HG03378 (cell line): ENCODE data around the gene RSPH10B.
"Not testable (repeated sequence)": the region's sequence is repeated elsewhere in the genome, so short reads cannot be mapped to it uniquely, and the experiment has no call there.

Source experiments
- ATAC-seq: cut with Tn5 transposase; IDR thresholded peaks from one replicate; pipeline ENCODE4 v1.9.1; 2021; ENCODE audit warnings: mild to moderate bottlenecking, moderate library complexity; ENCODE audit not compliant: unreplicated experiment

Gene RSPH10B

DNA sequence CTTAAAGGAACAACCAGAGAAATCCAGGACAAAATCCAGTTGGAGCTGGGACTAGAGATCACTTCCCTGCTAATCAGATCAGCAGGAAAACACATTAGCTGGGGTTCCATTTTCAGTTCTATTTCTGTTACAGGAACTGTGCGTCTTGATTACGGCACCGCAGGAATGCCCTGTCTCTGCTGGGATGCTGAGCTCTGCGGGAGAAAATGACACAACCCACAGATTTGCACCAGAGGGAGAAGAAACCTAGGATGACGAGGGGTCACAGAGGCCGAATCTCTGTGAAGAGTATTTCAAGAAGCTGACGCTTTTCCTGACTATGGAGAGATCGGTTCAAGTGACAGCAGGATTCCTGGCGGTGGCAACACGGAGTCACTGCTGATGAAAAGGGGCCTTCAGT is 40.2 kb downstream of the RSPH10B start:
- ATAC-seq = not testable (repeated sequence)

DNA sequence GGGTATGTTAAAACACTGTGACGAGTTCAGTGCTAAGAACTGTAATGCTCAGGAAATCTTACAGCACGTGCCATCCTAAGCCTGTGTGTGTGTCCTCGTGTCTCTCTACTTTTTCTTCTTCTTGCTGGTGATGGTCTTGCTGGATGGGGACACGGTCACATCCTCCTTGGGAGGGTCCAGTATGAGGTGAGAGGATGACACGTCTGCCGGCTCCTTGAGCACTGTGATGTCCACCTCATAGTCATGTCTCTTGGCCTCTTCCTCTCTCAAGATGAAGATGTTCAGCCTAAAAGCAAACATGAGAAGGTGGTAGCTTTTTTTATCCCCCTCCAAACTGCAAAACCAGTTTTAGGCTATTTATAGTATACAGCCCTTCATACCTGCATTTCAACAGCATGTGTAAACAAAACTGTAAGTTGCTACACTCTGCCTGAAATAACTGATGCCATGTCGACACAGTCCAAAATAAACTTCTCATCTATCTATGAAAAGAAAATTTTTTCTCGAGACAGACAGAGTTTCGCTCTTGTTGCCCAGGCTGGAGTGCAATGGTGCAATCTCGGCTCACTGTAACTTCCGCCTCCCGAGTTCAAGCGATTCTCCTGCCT is 44.1 kb downstream of the RSPH10B start:
- ATAC-seq = not testable (repeated sequence)

DNA sequence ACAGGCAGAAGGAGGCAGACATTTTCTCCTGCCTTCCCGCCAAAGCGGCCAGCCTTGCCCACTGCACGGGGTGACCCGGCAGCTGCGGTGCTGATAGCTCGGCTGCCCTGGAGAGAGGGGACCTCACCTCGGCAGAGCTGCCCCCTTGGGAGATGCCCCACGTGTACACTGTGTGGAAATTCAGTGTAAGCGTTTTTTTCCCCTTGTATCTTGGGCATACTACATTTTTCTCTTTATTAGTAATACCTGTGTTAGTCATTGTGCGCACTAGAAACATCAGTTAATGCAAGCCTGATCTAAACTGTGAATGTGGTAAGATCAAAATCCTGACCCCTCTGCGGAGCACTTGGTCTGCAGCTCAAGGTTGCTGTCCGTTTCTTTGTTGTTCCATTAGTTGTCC is 45.9 kb downstream of the RSPH10B start:
- not testable (repeated sequence) for ATAC-seq

DNA sequence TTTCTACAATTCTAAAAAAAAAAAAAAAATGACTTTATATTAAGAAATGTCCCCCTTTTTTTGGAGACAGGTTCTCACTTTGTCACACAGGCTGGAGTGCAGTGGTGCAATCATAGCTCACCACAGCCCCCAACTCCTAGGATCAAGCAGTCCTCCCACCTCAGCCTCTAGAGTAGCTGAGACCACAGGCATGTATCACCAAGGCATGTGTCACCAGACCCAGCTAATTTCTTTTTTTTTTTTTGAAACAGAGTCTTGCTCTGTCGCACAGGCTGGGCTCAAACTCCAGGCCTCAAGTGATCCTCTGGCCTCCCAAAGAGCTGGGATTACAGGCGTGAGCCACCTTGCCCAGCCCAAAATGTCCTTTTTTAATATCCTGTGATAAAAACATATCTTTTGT is 46.3 kb downstream of the RSPH10B start:
- ATAC-seq = not testable (repeated sequence)

DNA sequence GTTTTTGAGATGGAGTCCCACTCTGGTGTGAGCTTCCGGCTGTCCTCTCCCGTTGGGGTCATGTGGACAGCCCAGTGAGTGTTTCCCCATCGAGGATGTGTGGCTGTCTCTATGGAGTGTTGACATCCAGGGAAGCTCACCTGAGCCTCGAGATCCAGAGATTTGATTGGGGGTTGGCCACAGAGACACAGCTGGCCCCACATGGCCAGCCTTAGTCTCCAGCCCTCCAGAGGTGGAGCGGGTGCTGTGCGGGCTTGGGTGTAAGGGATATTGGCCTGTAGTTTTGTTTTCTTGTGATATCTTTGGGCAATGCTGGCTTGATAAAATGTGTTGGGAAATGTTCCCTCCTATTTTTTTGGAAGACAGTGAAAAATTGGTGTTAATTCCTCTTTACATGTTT is 54.0 kb downstream of the RSPH10B start:
- ATAC-seq = not testable (repeated sequence)

DNA sequence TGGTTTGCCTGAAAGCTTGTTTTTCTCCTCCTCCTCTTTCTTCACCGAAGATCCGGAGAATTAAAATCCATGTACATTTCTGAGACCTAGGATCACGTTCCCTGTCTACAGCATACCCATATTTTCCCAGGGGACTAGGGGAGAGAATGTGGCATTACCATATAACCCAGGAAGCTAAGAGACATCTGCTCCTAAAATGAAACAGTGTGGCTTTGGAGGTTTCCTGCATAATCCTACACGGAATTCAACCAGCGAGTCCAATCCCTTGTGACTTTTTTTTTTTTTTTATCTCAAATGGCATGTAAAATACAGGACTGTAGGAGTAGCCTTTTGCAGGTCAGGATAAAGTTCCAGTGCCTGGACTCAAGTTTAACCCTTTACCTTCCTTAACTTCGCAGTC is 61.7 kb downstream of the RSPH10B start:
- ATAC-seq = not testable (repeated sequence)

DNA sequence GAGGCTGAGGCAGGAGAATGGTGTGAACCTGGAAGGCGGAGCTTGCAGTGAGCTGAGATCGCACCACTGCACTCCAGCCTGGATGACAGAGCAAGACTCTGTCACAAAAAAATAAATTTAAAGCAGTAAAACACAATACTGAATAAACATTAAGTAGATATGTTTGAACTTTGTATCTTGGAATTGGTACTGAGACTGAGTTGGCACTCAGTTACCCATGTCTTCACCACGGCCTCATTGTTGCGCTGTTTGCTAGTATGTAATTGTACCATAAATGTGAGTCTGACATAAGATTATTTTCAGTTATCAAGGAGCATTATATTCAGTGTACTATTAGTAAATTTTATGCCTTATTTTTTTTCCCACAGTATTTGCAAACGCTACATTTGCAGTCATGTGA is 65.8 kb downstream of the RSPH10B start:
- ATAC-seq = not testable (repeated sequence)

DNA sequence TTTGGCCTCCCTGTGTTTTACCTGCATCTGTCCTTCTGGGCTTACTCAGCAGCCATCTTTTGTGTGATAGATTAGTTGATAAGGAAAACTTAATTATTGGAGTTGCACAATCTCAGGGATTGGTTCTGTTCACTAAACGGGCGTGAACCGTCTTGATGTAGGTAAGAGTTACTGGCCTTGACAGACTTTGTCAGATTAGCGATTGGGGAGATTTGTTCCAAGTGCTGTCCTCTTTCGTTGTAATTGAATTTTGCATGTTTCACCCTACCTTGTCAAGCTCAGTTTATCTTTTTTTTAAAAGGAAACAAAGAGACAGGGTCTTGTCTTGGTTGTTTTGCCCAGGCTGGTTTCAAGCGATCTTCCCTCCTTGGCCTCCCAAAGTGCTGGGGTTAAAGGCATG is 67.5 kb downstream of the RSPH10B start:
- not testable (repeated sequence) for ATAC-seq

DNA sequence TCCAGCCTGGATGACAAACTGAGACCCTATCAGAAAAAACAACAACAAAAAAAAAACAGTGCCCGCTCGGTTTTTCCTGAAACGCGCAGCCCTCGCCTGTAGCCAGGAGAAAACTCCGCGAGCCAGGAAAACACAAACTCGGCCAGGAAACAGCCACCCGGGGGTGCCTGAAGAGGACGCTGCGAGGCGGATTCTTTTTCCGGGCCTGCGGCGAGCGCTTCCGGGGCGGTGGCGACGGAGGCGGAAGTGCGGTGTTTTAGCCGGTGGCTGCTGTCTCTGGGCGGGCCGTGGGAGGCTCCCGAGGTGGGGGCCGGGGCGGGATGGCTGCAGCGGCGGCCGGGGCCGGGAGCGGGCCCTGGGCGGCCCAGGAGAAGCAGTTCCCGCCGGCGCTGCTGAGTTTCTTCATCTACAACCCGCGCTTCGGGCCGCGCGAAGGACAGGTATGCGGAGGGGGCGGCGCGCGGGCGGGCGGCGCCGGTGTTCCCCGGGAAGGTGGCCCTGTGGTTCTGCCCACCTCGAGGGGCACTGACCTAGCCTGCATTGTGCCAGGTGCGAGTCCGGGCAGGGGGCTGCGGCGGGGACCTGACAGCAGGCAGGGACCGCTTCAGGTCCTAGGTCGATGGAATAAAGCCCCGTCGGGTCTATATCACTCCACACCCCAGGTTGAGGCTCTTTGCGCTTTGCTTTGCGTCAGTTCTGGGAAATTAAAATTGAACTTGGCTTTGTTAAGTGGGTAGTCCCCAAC is 71.8 kb downstream of the RSPH10B start, which contains the start of gene CCZ1:
TSS of gene CCZ1 (plus strand) at position 254 of the 745 bp plus-strand sequence. CDS start at position 321, 67 bp downstream.
- ATAC-seq = not testable (repeated sequence)

DNA sequence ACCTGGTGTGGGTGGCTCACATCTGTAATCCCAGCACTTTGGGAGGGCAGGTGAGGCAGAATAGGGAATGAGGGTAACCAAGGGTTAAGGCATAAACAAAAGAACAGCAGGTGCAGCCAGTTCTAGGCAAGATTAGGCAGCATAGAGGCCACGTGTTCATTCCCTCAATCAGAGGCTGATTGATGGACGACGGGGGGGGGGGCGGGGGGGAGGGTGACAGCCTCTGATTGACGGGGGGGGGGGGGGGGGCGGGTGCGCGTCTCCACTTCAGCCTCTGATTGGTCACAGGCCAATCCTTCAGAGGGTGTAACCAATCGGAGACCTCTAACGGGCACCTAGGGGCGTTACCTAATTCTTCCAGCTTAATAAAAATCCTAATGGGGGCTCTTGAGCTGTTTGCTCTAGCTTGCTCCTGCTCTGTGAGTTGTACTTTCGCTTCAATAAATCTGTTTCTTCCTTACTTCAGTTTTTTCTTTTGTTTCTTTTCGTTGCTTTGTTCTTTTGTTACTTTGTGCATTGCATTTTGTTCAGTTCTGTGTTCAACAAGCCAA is 73.0 kb downstream of the RSPH10B start:
- not testable (repeated sequence) for ATAC-seq

DNA sequence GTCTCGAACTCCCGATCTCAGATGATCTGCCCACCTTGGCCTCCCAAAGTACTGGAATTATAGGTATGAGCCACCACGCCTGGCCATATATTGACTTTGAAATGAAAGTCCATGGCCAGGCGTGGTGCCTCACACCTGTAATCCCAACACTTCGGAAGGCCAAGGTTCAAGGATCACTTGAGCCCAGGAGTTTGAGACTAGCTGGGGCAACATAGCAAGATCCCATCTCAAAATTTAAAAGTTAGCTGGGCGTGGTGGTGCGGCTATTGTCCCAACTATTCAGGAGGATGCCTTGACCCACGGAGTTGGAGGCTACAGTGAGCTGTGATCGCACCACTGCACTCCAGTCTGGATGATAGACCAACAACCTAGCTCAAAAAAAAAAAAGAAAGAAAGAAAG is 78.0 kb downstream of the RSPH10B start:
- no peak for ATAC-seq

DNA sequence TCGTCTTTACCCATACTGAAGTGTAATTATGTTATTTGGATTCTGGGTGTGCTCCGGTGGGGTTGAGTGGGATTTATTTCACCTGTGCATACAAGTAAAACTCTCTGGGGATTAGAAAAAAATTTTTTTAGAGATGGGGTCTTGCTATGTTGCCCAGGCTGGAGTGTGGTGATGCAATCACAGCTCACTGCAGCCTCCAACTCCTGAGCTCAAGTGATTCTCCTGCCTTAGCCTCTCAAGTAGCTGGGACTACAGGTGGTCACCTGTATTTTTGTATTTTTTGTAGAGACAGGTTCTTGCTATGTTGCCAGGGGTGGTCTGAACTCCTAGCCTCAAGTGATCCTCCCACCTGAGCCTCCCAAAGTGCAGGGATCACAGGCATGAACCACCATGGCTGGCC is 80.2 kb downstream of the RSPH10B start:
- not testable (repeated sequence) for ATAC-seq

DNA sequence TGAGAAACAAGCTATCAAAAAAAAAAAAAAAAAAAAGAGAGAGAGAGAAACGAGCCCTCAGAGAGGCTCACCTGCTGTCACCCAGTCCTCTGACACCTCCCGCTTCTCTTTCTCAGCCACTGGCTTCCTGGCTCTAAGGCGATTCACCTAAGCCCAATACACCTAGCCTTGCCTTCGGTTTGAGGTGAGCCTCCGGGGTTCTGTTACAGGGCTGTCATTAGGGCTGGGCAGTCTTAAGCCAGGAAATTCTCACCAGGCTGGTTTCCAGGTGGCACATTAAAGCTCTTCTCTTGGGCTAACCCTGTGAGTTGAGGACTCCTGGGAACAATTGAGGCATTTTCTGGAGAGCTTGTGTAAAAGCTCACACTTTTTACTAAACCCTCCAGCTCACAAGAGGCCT is 82.5 kb downstream of the RSPH10B start:
- ATAC-seq = not testable (repeated sequence)

DNA sequence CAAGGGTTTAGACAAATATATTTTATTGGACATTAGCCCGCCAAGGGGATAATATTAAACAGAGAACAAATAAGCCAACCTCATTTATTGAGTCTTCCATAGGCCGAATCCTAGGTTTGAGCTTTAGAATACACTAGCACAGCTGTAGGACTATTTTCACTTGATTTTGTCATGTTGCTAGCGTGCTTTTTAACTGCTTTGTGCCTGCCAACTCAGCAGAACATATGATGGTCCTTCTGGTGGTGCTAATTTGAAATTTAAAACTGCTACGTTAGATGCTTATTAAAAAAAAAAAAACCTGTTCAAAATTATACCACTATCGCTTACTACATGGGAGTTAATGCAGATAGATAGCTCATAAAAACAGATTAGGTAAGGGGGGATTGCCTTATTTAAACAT is 86.1 kb downstream of the RSPH10B start:
- ATAC-seq = not testable (repeated sequence)

DNA sequence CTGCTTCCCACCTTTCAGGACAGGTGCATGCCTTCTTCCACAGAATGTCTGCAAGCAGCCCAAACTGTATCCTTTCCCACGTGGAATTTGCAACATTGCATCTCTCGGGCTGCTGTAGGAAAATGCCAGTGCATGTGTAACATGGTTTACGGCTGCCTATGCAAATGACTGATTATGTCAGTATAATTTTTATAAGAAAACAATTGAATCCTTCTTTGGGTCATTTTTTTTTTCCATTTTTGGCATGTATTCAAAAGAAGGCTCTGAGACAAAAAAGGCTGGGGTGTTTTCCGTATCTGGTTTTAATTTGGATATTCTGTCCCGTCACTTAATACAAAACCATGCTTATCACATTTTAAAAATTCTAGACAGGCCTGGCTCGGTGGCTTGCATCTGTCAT is 90.4 kb downstream of the RSPH10B start:
- not testable (repeated sequence) for ATAC-seq

DNA sequence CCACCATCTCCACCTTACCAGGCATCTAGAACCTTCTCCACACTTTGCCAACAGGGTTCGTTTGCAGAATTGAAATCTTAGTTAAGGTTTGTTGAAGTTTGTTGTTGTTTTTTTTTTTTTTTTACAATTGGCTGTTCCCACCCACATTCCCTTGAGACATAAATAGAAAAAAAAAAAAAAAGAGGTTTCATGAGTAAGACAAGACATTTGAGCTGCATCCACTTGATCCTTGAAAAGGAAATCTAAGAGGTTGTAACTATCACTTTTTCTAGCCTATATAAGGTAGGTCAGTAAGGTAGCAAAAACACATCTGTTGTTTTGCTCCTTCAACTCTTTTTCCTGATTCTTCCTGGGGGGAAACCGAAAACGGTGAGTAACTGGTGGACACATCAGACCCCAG is 90.9 kb downstream of the RSPH10B start:
- ATAC-seq = not testable (repeated sequence)
